ENCODE measurements around the gene SPTLC2. TPM values are rescaled to one million over a fixed set of nuclear protein-coding genes. Genes with fewer than 3 reads are reported as not detected.
A peak's percentile ranks its signal among the peaks of the same experiment; 100 is the strongest.
"Not testable (repeated sequence)": the region's sequence is repeated elsewhere in the genome, so short reads cannot be mapped to it uniquely, and the experiment has no call there.

SPTLC2 gene
- total RNA-seq, 1 experiment from 2014 or later: 10.4 TPM

DNA sequence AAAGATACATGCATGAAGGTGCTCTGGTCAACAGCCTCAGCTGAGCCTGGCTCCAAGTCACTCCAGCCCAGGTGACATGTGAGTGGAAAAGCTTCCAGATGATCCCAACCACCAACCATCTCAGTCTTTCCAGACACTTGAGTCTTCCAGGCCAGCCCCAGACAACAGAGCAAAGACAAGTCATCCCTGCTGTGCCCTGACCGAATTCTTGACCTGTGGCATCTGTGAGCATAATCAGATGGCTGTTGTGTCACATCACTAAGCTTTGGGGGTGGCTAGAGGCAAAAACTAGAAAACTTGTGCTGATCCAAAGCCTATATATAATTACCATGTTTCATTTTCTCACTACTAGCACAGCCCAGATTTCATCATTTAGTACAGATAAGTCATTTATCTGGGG is 67.0 kb downstream of the SPTLC2 start:
- no peak for DNase-seq (ENCODE audit: low spot score)

GRCh38 chr14:77547512-77548180 is 68.8 kb downstream of the SPTLC2 start:
- no peak for DNase-seq (ENCODE audit: low spot score)

GRCh38 chr14:77545171-77545570 is 71.3 kb downstream of the SPTLC2 start:
- not testable (repeated sequence) for DNase-seq (ENCODE audit: low spot score)

DNA sequence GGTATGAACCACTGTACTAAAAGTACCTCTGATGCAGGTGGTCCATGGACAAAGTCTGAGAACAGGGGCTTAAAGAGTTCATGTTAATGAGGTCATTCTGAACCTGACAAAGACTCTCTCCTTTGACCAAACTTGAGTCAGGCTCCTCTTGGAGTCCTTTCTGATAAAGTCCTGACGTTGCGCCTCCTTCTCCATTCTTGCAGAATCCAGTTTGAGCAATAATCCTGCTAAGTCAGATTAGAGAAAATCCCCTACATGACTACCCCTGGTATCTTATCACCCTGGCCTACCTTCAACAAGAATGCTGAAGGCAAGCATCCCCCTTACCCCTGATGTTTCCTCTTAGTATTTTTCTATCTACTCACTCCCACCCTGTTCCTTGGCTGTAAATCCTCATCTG is 71.9 kb downstream of the SPTLC2 start:
- no peak for DNase-seq (ENCODE audit: low spot score)

GRCh38 chr14:77543637-77544334 is 72.7 kb downstream of the SPTLC2 start:
- no peak for DNase-seq (ENCODE audit: low spot score)

GRCh38 chr14:77543240-77543551 is 73.2 kb downstream of the SPTLC2 start:
- DNase-seq (ENCODE audit: low spot score): no peak

GRCh38 chr14:77542421-77543239 is 73.8 kb downstream of the SPTLC2 start:
- DNase-seq (ENCODE audit: low spot score): peak; percentile 37

- DNase-seq (ENCODE audit: low spot score): no peak
Measured at GRCh38 chr14:77541905-77542304, 74.5 kb downstream of the SPTLC2 start.

GRCh38 chr14:77536951-77537350 is 79.5 kb downstream of the SPTLC2 start:
- DNase-seq (ENCODE audit: low spot score): not testable (repeated sequence)

GRCh38 chr14:77531071-77531470 is 85.4 kb downstream of the SPTLC2 start:
- DNase-seq (ENCODE audit: low spot score): no peak

DNA sequence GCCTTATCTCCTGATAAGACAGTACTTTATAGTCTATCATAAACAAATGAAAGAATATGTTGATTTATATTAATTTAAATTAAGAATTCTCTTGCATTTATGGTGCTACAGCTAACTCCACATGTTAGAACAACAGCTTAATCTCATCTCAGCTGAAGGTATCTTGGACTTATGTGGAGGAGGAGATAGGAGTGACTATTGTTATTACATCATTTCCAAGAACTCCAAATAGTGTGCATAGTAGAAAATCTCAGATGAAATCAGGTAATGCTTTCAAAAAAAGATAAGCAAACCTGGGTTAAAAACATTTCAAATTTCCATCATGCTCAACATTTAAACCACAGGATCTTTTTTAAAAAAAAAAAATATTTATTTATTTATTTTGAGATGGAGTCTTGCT is 86.5 kb downstream of the SPTLC2 start:
- no peak for DNase-seq (ENCODE audit: low spot score)

- DNase-seq (ENCODE audit: low spot score): no peak
Measured at GRCh38 chr14:77529213-77529612, 87.2 kb downstream of the SPTLC2 start.

DNA sequence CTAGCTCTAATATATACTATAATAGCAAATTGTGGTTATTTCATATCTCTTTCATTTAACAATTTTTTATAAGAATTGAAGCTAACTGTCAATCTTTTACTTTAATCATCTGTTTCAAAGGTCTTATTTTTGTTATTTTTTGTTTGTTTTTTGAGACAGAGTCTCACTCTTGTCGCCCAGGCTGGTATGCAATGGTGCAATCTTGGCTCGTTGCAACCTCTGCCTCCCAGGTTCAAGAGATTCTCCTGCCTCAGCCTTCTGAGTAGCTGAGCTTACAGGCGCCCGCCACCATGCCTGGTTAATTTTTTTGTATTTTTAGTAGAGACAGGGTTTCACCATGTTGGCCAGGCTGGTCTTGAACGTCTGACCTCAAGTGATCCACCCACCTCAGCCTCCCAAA is 87.7 kb downstream of the SPTLC2 start:
- not testable (repeated sequence) for DNase-seq (ENCODE audit: low spot score)

GRCh38 chr14:77526266-77526665 is 90.2 kb downstream of the SPTLC2 start:
- no peak for DNase-seq (ENCODE audit: low spot score)

- DNase-seq (ENCODE audit: low spot score): no peak
Measured at GRCh38 chr14:77524536-77524935, 91.9 kb downstream of the SPTLC2 start.

DNA sequence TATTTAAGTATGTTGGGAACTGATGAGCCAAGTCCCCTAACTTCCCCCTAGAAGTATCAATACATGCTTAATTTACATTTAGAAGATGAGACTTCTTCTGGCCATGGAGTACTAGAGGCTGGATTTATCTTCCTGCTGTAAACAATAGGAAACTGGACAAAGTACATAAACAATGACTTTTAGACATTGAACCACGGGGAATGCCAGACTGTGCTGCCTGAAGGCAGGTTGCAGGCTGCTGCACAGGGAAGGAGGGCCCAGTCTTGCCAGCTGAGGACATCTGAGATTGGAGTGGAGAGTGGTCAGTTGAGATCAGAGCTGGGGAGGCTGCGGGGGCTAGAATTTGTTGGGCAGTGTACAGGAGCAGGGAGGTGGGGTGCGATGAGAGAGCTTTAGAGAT is 93.3 kb downstream of the SPTLC2 start:
- no peak for DNase-seq (ENCODE audit: low spot score)

DNA sequence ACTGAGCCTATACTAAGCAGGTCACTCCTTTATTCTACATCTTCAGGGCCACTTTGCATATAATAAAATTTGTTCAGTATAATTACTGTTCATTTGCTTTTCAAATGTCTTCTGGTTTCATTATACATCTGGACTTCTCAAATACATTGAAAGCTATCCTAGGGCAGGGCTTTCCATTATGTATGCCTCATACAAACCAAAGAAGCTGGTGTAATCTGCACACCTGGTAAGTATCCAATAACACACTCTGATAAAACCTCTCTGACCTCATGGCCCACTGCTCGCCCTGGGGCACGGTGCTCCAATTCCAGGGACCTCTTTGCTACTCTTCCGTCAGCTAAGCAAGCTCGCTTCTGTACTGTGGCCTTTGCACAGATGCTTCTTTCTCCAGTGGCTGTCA is 95.9 kb downstream of the SPTLC2 start:
- no peak for DNase-seq (ENCODE audit: low spot score)

DNA sequence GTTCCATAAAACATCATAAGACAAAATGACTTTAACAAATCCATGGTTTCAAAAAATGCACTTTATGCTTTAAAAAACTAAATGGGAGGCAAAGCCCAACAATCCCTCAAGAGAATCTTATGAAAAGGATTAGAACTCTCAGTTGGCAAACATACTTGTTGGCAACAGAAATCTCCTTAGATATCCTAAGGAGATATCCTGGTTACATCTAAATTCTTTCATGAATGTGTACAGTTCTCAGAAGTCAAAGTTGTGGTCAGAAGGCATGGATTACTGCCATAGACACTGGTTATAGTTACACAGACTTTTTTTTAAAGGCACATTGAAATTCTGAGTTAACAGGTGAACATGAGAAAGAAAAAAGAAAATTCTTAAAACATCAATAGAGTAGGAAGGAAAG is 100.3 kb downstream of the SPTLC2 start:
- DNase-seq (ENCODE audit: low spot score): no peak

GRCh38 chr14:77511486-77512162 is 104.8 kb downstream of the SPTLC2 start:
- no peak for DNase-seq (ENCODE audit: low spot score)

- DNase-seq (ENCODE audit: low spot score): no peak
Measured at GRCh38 chr14:77509366-77509765, 107.1 kb downstream of the SPTLC2 start.

- no peak for DNase-seq (ENCODE audit: low spot score)
Measured at GRCh38 chr14:77508876-77509275, 107.6 kb downstream of the SPTLC2 start.

- DNase-seq (ENCODE audit: low spot score): no peak
Measured at GRCh38 chr14:77508249-77508648, 108.2 kb downstream of the SPTLC2 start.
